DND-41 (cell line): ENCODE data around the gene C11orf24.

ENCODE experiments used
- EZH2 ChIP-seq: IDR thresholded peaks from 3 replicates; pipeline ENCODE4 v1.6.1; 2012; ENCODE audit warnings: borderline replicate concordance, low read depth, mild to moderate bottlenecking, moderate library complexity, low read length, inconsistent platforms; ENCODE audit not compliant: severe bottlenecking
- TF ChIP-seq, protein P1 (sequence below): IDR thresholded peaks from 2 replicates; pipeline ENCODE4 v1.5.1; 2012; ENCODE audit warnings: borderline replicate concordance, low read length, moderate library complexity, mild to moderate bottlenecking; ENCODE audit not compliant: poor library complexity, severe bottlenecking; ENCODE audit errors: extremely low read depth

DNA sequence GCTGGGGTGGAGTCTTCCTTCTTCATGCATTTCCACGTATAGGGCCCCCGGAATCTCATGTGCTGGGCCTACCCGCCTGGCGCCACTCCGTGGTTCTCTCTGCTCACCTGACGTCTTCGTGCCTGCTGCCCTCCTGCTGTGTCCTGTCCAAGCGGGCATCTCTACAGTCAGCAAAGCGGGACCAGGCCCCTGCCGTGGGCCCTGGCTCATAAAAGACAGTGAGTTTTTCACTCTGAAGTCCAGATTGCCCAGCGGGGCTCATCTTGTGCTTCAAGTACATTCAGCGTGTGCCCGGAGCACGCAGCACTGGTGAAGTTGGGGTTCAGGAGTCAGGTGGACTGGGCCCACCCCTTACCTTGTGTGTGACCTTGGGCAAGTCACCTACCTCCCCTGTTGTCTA, 17.4 kb downstream of the C11orf24 start:
- TF ChIP-seq, protein P1, sequence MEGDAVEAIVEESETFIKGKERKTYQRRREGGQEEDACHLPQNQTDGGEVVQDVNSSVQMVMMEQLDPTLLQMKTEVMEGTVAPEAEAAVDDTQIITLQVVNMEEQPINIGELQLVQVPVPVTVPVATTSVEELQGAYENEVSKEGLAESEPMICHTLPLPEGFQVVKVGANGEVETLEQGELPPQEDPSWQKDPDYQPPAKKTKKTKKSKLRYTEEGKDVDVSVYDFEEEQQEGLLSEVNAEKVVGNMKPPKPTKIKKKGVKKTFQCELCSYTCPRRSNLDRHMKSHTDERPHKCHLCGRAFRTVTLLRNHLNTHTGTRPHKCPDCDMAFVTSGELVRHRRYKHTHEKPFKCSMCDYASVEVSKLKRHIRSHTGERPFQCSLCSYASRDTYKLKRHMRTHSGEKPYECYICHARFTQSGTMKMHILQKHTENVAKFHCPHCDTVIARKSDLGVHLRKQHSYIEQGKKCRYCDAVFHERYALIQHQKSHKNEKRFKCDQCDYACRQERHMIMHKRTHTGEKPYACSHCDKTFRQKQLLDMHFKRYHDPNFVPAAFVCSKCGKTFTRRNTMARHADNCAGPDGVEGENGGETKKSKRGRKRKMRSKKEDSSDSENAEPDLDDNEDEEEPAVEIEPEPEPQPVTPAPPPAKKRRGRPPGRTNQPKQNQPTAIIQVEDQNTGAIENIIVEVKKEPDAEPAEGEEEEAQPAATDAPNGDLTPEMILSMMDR, result no peak
- TF ChIP-seq EZH2, result no peak
